ENCODE measurements around the gene TEK. TPM values are rescaled to one million over a fixed set of nuclear protein-coding genes. Genes with fewer than 3 reads are reported as not detected.

The TEK gene
- total RNA-seq, 1 donor from 2014 or later = 21.7 TPM

- peak overlapping the region; percentile 83 for H3K27ac ChIP-seq (replicated peaks)
- DNase-seq = no peak
- H3K4me1 ChIP-seq = no peaks in the 10 kb centered on the region
- intact Hi-C loops (cut with micrococcal nuclease) = no loop called here
- H3K36me3 ChIP-seq = no peaks in the 10 kb centered on the region
- no peaks in the 10 kb centered on the region for H3K27me3 ChIP-seq (ENCODE audit: low read depth)
- no peaks in the 10 kb centered on the region for H3K9me3 ChIP-seq (replicated peaks)
- TF ChIP-seq CTCF (IDR thresholded peaks at IDR 0.05; ENCODE audit: borderline replicate concordance) = no peak
- H3K4me3 ChIP-seq = peak overlapping the region; percentile 64
Observed at GRCh38 chr9:27109621-27110020, 596 bp downstream of the TEK start.

GRCh38 chr9:27110181-27110580 lies 1.2 kb downstream of the TEK start:
- Histone ChIP-seq H3K27ac (replicated peaks) (peak overlapping the region; percentile 83), H3K4me3 (peak overlapping the region; percentile 64), H3K27me3 (ENCODE audit: low read depth) (no peaks in the 10 kb centered on the region), H3K4me1 (peaks cover 3% of the 10 kb centered on the region), H3K9me3 (replicated peaks) (no peaks in the 10 kb centered on the region), H3K36me3 (no peaks in the 10 kb centered on the region)
- intact Hi-C loops (cut with micrococcal nuclease) = no loop called here
- TF ChIP-seq CTCF (IDR thresholded peaks at IDR 0.05; ENCODE audit: borderline replicate concordance) = no peak
- no peak for DNase-seq

GRCh38 chr9:27112235-27112634 lies 3.2 kb downstream of the TEK start:
- Histone ChIP-seq H3K9me3 (replicated peaks) (no peaks in the 10 kb centered on the region), H3K36me3 (no peaks in the 10 kb centered on the region), H3K27me3 (ENCODE audit: low read depth) (no peaks in the 10 kb centered on the region), H3K4me1 (peaks cover 22% of the 10 kb centered on the region), H3K27ac (replicated peaks) (peak overlapping the region; percentile 83), H3K4me3 (peak overlapping the region; percentile 64)
- intact Hi-C loops (cut with micrococcal nuclease) = no loop called here
- TF ChIP-seq CTCF (IDR thresholded peaks at IDR 0.05; ENCODE audit: borderline replicate concordance) = no peak
- no peak for DNase-seq

- Histone ChIP-seq H3K9me3 (replicated peaks) (no peaks in the 10 kb centered on the region), H3K4me1 (peaks cover 67% of the 10 kb centered on the region), H3K36me3 (no peaks in the 10 kb centered on the region), H3K4me3 (no peak overlapping the region), H3K27ac (replicated peaks) (peak overlapping the region; percentile 86), H3K27me3 (ENCODE audit: low read depth) (no peaks in the 10 kb centered on the region)
- peak; percentile 81 for DNase-seq
- no peak for TF ChIP-seq CTCF (IDR thresholded peaks at IDR 0.05; ENCODE audit: borderline replicate concordance)
- intact Hi-C loops (cut with micrococcal nuclease) = no loop called here
Observed at GRCh38 chr9:27117489-27118135, 8.6 kb downstream of the TEK start.

GRCh38 chr9:27118916-27119315 lies 9.9 kb downstream of the TEK start:
- H3K4me3 ChIP-seq = no peak overlapping the region
- no peak for DNase-seq
- H3K36me3 ChIP-seq = no peaks in the 10 kb centered on the region
- H3K9me3 ChIP-seq (replicated peaks) = no peaks in the 10 kb centered on the region
- H3K27ac ChIP-seq (replicated peaks) = peak overlapping the region; percentile 86
- no peak for TF ChIP-seq CTCF (IDR thresholded peaks at IDR 0.05; ENCODE audit: borderline replicate concordance)
- no peaks in the 10 kb centered on the region for H3K27me3 ChIP-seq (ENCODE audit: low read depth)
- intact Hi-C loops (cut with micrococcal nuclease) = no loop called here
- H3K4me1 ChIP-seq = peaks cover 80% of the 10 kb centered on the region
